Measurements from ENCODE around the gene OGFRL1.

The OGFRL1 gene

DNA sequence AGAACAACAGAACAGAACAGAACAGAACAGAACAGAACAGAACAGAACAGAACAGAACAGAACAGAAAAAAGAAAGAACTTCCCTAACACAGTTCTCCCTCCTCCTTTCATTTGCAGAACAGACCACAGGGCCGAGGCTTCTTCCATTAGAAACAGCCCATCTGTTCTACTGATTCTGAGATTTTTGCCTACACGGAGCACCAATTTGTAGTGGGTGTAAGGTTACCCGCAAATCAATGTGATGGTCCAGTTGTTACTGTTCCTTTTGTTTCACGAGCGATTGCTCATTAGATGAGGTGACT lies 734 bp upstream of the OGFRL1 start:
- DNase-seq: no peak

DNA sequence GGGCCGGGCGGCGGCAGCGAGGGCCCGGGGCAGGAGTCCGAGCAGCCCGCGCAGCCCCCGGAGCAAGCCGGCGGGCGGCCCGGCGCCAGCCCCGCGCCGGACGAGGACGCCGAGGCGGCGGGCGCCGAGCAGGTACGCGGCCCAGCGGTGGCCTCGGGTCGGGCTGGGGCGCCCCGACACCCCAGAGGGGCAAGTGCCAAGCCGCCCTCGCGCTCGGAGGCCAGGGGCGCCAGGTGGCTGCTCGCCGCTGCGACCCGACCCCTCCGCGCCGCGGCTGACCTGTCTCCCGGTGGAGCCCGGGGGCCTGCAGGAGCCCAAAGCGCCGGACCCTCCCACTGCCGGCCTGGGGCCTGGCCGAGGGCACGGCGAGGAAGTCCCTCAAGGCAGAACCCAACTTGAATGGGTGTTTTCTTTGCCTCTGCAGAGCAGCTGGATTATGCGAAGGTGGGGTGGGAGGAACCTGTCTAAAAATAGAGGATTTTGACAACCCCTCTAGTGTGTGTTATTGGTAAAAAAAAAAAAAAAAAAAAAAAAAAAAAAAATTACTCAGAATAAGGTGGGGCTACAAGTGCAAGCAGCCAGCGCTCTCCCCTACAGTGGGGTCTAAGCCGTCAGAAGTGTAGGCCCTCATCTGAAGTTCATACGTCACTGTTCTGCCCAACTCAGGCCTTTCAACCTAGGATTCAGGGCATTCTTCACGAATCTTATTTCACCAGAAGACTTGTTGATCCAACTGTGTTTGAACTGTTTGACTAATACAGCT lies 609 bp downstream of the OGFRL1 start:
- DNase-seq: peak; percentile 75

DNA sequence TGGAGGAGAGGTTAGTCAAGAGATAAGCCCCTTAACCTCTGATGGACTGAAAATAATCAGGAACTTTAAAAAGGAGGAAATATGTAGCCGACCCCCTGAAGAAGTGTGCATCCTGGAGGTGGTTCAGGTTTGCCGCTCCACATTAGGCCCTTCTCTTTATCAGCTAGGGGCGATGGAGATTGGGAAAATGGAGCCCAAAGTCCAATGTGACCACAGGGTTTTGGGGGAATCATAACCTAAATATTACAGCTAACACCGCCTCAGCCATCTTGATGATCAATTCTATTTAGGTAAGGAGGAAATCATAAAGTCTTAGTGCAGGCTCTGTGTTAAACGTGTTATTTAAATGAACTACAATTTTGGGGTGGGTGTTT lies 1.2 kb downstream of the OGFRL1 start:
- DNase-seq: no peak

DNA sequence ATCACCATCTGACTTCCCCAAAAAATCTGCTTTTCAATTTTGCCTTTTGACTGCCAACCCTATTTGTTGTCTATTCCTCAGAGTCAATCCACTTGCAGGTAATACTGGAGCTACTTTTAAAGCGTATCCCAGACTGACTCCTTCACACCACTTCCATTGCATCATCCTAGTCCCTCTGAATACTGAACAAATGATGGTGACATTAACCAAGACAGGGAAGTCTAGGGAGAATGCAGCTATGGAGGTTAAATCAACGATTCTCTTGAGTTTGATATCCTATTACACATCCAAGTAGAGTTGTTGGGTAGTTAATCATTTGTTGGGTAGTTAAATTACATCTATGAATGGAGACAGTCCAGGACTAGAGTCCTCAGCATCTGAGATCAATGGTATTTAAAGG lies 2.0 kb downstream of the OGFRL1 start:
- DNase-seq: no peak

DNA sequence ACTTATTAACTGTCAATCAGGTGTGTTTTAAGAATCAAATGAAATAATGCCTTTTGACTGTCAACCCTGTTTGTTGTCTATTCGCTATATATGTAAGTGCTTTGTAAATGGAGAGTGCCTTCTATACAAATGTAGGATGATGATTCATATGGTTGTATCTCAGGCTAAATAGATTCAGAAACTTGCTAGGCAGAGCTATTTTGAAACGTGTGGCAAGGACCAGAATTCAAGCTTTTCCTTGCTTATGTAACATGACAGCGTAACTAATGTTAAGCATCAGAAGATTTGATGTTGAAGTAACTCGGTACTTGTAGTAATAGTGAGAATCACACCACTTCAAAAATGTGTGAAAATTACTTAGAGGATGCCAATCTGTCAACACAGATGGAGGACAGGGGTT lies 3.4 kb downstream of the OGFRL1 start:
- DNase-seq: no peak

DNA sequence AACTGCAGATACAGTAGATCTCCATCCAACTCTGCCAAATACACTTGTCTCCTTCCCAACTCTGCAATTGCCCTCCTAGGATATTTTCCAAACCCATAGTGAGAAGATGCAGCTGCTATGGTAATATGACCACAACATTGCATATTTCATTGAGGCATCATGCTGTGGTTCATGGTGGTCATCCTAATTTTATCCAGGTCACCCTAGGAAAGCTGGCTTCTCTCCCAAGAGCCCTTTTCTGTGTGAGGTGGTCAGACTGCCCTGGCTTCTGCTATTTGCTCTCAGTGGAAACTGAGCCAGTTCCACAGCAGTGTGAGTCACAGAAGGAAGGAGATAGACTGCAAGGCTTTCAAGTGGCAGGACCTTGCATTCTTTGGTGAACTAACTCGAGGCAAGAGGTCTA lies 5.5 kb downstream of the OGFRL1 start:
- no peak for DNase-seq

DNA sequence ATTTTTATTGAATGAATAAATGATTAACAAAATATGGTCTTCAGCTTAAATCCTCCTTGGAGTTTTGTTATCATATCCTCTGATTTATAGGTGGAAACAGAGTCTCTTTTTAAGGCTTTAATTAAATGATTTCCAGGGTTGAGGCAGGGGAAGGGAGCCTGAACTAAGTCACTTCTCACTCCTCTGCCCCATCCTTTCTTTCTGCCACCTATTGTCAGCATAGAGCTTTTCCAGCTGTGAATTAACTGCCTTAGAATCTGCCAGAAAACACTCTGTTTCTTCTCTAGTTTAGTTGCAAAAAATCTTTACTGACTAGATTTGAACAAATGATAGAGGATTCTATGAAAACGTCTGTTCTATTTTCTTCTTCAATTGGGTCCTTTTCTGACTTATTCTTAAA lies 9.8 kb downstream of the OGFRL1 start:
- DNase-seq: no peak

DNA sequence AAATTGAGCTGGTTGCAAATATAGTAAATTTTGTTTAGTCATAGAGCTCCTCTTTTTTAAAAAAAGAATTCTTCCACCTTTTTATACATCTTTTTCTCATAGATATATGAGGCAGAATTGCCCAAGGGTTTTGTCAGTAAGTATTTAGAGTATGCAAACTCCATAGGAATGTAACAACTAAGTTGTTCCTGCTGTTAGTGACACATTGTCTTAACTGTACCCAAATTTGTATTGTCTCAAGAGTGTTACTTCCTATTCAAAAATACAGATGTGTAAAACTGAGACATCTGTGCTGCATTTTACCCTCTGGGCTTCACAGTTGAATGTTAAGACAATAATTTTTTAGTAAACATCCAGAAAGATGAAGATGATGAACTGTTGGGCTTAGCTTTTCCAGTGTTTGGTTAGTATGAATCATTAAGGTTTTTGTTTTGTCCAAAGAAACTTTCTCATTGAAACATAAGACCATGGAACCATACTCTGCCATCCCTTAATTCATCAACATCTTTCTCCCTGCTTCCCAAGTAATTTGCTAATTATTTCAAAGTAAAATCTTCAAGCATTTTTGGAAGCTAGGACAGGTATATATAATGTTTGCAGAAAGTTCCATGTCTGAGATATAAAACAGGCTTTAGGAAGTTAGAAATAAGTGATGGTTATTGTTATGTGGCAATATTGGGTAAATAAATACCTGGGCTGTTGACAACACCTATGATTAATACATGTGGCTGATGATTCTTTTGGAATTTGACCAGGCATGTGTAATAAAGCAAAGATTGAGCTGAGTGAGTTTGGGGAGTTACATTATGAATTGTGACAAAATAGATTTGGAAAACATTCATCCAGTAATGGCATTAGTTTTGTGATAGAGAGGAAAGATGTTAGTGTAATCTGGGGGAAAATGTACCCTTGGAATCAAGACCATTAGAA lies 11.2 kb downstream of the OGFRL1 start:
- DNase-seq: no peak

DNA sequence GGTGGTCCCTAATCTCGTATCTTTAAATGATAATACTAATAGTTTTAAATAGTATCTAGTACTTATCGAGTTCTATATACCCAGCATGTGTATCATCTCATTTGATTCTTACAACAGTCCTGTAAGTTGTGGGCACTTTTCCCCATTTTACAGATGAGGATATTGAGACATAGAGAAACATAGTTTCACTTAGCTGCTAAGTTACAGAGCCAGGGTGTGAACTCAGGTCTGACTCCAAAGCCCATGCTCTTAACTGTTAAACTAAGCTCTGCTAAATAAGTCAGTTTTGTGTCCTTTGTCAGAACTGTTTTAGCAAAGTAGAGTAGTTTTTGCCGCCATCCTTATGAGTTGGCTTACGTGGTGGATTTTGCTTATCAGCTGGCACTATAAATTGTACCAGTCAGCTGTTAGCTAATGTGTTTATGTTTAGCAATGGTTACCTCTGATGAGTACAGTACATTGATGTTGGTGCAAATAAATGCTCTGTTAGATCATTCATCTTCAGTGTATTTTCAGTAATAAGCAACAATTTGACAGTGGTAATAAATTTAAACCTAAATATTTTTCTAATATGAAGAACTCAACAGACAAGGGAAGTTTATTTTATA lies 12.1 kb downstream of the OGFRL1 start:
- no peak for DNase-seq

DNA sequence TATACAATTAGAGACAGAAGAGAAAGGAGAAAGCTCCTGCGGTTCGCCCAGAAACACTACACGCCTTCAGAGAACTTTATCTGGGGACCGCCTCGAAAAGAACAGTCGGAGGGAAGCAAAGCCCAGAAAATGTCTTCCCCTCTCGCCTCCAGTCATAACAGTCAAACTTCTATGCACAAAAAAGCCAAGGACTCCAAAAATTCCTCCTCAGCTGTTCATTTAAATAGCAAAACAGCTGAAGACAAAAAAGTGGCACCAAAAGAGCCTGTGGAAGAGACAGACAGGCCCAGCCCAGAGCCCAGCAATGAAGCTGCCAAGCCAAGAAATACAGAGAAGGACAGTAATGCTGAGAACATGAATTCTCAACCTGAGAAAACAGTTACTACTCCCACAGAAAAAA lies 12.9 kb downstream of the OGFRL1 start:
- no peak for DNase-seq

DNA sequence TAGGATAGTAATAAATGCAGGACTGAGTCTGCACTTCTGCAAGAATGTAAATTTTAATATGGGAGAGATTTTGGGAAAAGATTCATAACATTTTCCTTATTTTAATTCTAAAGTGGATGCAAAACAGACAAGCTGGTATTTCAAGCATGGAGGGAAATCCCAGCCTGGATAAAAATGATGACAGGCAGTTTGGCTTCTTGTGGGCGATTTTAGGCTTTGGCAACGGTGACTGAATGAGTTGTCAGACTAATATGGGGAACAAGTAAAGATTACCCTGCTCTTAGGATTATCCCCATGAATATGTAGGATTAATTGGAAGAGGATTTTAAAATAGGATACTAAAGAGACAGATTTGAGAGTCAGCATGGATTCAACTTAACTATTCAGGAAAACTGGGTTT lies 21.0 kb downstream of the OGFRL1 start:
- no peak for DNase-seq

DNA sequence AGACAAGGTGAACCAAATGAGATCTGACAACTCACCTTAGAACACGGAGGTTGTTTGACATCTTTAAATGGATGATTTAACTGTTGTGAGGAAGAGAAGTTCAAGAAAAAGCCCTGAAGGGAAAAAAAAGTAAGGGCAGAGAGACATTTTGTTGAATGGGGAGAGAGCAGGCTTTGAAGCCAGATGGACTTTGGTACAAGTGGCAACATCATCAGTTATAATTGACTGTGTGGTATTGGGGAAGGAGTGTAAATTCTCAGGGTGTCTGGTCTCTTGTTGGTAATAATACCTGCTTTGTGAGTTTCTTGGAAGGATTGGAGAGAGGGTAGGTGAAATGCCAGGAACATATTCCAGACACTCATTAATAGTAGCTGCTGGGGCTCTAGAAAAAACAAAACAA lies 21.6 kb downstream of the OGFRL1 start:
- peak; percentile 22 for DNase-seq

DNA sequence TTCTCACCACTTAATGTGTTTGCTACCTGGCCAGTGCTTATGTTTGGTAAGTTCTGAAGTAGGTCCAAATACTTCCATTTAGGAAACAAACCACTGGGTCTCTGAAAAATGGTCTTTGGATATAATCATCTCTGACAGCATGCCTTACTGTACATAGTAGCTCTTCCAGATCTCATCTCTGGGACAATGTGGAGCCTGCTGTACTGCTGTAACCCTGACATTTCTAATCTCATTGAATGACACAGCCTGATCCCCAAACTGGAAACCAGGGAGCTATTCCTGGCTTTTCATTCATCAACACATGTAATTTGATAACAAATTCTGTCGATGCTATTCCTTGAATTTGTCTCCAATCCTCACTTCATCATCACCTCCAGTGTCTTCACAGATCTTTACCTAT lies 23.5 kb downstream of the OGFRL1 start:
- DNase-seq: no peak

DNA sequence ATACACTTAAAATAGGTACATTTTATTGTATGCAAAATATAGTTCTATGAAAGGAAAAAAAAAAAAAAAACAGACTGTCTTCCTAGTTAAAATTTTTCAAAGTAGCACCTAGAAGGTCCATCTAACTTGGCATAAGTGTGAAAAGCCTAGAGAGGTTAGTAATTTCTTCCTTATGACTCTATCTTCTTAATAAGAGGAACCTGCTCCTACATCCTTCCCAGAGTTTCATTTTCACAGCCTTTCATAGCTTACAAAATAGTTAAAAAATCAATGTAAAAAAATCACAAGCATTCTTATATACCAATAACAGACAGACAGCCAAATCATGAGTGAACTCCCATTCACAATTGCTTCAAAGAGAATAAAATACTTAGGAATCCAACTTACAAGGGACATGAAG lies 28.8 kb downstream of the OGFRL1 start:
- DNase-seq: no peak

DNA sequence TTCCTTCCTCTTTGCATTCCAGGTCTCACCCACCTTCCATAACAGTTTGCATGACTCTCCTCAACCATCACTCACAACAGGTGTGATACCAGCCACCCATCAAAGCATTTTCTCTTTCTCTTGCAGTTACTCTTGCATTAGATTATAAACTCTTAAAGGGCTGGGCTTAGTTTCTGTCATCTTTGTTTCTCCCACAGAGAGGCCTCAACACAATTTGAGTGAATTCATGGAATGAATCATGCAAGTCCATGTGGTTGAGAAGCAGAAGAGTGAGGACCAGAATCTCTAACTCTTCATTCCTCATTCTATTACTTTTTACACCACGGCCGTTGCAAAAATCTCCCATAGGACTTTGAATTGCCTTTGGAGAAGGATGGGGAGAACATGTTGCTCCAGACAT lies 31.4 kb downstream of the OGFRL1 start:
- DNase-seq: no peak

DNA sequence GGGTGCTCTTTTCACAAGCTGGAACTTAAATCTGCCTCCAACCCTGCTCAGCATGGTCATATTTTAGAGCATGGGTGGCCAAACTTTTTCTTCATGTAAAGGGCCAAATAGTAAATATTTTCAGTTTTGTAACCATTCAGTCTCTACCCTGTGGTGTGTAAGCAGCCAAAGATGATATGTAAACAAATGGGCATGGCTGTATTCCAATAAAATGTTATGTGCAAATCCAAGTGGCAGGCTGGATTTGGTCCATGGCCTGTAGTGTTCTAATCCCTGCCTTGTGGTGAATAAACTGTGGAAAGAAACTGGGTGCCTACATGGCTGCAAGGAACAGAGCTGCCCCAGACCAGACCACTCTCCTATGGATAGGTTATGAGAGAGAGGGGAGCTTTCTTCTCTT lies 32.7 kb downstream of the OGFRL1 start:
- DNase-seq: no peak

DNA sequence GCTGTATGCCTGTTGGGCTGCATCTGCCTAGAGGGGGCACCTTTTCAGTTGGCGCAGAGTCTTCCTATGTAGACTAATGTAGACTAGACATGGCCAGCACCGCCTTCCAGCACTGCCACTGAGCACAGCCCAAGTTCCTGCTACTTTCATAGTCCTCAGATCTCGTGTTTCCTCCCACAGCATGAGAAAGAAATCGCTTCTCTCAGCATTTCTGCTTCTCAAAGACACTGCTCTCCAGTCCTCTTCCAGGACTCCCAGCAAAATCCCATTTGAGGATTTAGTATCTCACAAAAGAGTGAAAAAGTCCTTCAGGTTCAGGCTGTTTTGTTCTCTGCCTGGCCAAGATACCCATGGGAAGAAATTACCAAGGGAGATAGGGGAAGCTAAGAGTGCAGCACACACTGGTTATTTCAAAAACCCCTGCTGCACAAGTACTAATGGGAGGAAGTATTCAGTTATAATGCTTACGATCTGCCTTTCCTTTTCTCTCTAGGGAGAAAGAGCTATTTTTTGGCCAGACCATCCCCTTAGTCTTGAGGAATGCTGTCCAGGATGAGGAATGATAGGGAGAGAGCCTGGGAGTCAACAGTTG lies 35.7 kb downstream of the OGFRL1 start:
- DNase-seq: no peak

DNA sequence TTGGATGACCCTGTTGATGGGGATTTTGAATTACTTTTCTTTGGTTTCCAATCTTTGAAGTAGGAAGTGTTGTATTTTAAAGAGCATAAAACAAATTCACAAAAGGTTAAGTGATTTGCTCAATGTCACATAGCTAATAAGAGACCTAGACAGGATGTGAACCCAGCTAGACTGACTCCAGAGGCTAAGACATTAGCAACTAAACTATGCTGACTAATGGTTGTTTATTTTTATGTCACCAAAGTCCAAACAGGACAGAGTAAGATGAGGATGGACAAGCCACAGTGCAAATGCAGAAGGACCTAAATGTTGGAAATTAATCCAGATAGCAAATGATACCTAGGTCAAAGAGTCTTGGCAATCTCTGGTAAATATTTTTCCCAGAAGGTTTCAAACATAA lies 38.0 kb downstream of the OGFRL1 start:
- no peak for DNase-seq

DNA sequence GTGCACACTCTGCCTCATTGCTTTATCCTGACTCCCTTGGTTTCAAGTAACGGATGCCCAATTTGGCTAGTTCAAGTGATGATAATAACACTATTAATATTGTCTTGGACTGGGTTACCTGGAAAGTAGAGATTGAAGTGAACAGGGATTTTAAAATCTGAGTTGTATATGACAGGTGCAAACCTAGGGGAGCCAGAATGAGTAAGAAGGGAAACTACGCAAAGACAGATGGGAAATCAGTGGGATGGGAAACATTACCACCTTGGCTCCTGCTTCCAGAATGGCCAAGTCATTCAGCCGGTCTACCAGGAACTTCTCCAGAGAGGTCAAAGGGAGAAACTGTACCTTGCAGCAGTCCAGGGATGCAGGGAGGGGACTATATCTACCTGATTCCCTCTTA lies 41.9 kb downstream of the OGFRL1 start:
- DNase-seq: no peak

DNA sequence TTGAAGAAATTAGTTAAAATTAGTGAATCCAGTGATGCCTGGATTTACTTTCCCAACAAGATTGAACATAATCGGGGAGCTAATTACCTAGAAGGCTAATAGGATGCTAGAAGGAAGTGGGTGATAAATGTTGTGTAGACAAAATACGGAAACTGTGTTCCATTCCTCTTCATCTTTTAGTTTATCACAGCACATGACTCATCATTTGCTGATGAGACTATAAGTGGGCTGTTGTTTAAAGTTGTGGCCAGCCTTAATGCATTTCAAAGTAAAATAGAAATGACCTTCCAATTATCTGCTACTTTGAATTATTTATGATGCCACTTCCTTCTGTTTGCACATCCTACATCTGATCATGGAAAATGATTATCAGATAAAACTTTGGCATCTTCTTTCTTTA lies 43.4 kb downstream of the OGFRL1 start:
- DNase-seq: no peak

DNA sequence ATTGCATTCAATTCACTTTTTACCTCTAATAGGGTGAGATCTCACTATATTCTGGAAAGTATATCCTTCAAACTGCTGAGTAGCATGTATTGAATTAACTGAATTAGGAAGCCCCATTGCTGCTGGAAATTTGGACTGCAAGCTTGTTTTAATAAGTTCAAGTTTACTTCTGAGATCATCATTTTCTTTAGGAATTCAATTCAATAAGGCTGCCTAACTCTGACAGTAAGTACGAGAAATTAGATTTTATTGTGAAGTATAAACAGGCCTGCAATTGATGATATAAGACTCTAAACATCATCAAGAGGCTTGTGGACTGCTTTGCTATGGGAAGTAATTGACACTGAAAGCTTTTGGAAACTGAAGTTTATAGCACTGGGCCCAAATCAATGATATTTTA lies 44.4 kb downstream of the OGFRL1 start:
- no peak for DNase-seq

DNA sequence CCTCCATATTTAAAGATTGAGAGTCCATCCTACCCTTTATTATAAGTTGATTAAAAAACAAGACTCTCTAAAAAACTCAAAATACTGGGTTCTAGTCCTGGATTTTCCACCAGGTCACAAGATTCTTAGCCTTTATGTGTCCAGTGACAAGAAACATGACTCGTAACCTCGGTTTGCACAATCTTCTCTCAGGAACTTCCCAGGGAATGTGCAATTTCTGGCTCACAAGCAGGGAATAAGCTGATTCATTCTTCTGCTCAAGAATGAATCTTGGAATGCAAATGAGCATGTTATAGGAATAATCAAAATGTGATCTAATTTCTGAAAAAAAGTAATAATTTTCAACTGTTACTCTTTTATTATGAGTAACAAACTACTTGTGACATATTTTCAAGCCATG lies 45.1 kb downstream of the OGFRL1 start:
- DNase-seq: no peak

DNA sequence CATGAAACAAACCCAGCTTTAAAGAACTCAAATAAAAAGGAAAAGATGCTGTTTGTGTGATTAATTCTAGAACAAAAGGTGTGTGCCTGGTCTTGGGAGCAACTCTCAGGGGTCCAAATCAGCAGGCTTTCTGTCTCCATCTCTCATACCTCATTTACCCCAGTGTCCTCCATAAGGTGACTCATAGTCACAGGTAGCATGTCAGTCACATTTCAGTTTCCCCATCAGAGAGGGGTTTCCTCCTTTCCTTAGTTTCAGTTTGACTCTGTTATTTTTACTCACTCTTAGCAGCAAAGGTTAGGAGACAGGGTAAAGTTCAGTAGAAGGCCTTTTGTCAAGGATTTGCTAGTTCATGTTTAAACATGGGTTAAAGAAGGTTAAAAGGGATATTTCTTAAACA lies 46.2 kb downstream of the OGFRL1 start:
- DNase-seq: no peak

DNA sequence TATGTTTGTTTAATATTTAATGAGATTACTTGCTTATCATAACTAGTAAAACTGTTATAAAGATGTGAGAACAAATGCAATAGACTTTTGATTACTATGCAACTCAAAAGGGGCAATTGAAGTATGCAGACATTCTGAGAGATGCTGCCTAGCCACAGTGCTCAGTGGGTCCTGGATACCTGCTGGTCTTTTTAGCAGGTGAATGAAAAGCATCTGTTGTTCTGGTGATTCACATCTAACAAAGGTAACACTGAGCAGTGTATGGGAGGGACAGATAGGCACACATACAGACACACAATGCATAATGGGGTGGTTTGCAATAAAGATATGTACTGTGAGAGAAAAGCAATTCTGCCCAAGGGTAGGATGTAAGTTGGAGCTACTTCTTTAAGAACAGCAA lies 46.9 kb downstream of the OGFRL1 start:
- DNase-seq: no peak

Data from eye (tissue), 1 donor.